H9 (cell line): ENCODE data around the gene EIF4E. TPM values are rescaled to one million over a fixed set of nuclear protein-coding genes. Genes with fewer than 3 reads are reported as not detected.
A peak's percentile ranks its signal among the peaks of the same experiment; 100 is the strongest.

Experiments
- DNase-seq: peaks from one replicate; pipeline ENCODE4 v3.0.0-alpha.2; 2017
- H2AFZ ChIP-seq: one replicate; pipeline ENCODE4 v1.6.1; 2013; ENCODE audit warnings: mild to moderate bottlenecking, low read length, control low read depth, moderate library complexity
- H2AK5ac ChIP-seq: 2 replicates; pipeline ENCODE4 v1.6.1; 2013; ENCODE audit warnings: low read length, control low read depth, mixed read lengths; ENCODE audit not compliant: insufficient read length
- H2BK120ac ChIP-seq: one replicate; pipeline ENCODE4 v1.6.1; 2013; ENCODE audit warnings: low read depth, mild to moderate bottlenecking, low read length, control low read depth, inconsistent platforms; ENCODE audit not compliant: poor library complexity, severe bottlenecking
- H2BK12ac ChIP-seq: 2 replicates; pipeline ENCODE4 v1.6.1; 2013; ENCODE audit warnings: low read length, control low read depth, mixed read lengths, low read depth; ENCODE audit not compliant: insufficient read length
- H2BK15ac ChIP-seq: 2 replicates; pipeline ENCODE4 v1.6.1; 2013; ENCODE audit warnings: low read depth, low read length, control low read depth
- H2BK20ac ChIP-seq: one replicate; pipeline ENCODE4 v1.6.1; 2013; ENCODE audit warnings: low read depth, mild to moderate bottlenecking, low read length, control low read depth, inconsistent platforms; ENCODE audit not compliant: poor library complexity, severe bottlenecking
- H2BK5ac ChIP-seq: 2 replicates; pipeline ENCODE4 v1.6.1; 2013; ENCODE audit warnings: low read length, control low read depth, mixed read lengths; ENCODE audit not compliant: insufficient read length
- H3K14ac ChIP-seq: 2 replicates; pipeline ENCODE4 v1.6.1; 2013; ENCODE audit warnings: low read length, control low read depth; ENCODE audit not compliant: insufficient read depth
- H3K18ac ChIP-seq: 2 replicates; pipeline ENCODE4 v1.6.1; 2013; ENCODE audit warnings: low read depth, mild to moderate bottlenecking, mixed read lengths, low read length, control low read depth; ENCODE audit not compliant: insufficient read length
- H3K23ac ChIP-seq: 2 replicates; pipeline ENCODE4 v1.6.1; 2013; ENCODE audit warnings: low read length, control low read depth, mixed read lengths, low read depth; ENCODE audit not compliant: insufficient read length
- H3K23me2 ChIP-seq: 2 replicates; pipeline ENCODE4 v1.6.1; 2013; ENCODE audit warnings: low read depth, mild to moderate bottlenecking, mixed read lengths, low read length, control low read depth; ENCODE audit not compliant: insufficient read length, poor library complexity, severe bottlenecking
- H3K27ac ChIP-seq: 2 replicates; pipeline ENCODE4 v1.5.1; 2013; ENCODE audit warnings: low read length, control low read depth, mixed read lengths, low read depth; ENCODE audit not compliant: insufficient read length
- H3K27me3 ChIP-seq: 2 replicates; pipeline ENCODE4 v1.6.1; 2013; ENCODE audit warnings: low read length, control low read depth, inconsistent platforms; ENCODE audit not compliant: insufficient read depth
- H3K4ac ChIP-seq: 2 replicates; pipeline ENCODE4 v1.6.1; 2013; ENCODE audit warnings: low read depth, mild to moderate bottlenecking, control low read depth, inconsistent platforms, low read length, moderate library complexity
- H3K4me1 ChIP-seq: 2 replicates; pipeline ENCODE4 v1.6.1; 2013; ENCODE audit warnings: low read length, control low read depth, inconsistent platforms; ENCODE audit not compliant: insufficient read depth
- H3K4me2 ChIP-seq: 2 replicates; pipeline ENCODE4 v1.6.1; 2013; ENCODE audit warnings: low read length, control low read depth, mixed read lengths; ENCODE audit not compliant: insufficient read length, insufficient read depth
- H3K56ac ChIP-seq: 2 replicates; pipeline ENCODE4 v1.6.1; 2013; ENCODE audit warnings: low read depth, mild to moderate bottlenecking, mixed read lengths, low read length, control low read depth; ENCODE audit not compliant: insufficient read length
- H3K79me1 ChIP-seq: 2 replicates; pipeline ENCODE4 v1.6.1; 2013; ENCODE audit warnings: low read depth, mild to moderate bottlenecking, moderate library complexity, low read length, control low read depth, inconsistent platforms; ENCODE audit not compliant: insufficient read depth, poor library complexity, severe bottlenecking
- H3K79me2 ChIP-seq: 2 replicates; pipeline ENCODE4 v1.6.1; 2013; ENCODE audit warnings: low read length, control low read depth, inconsistent platforms; ENCODE audit not compliant: insufficient read depth
- H3K9ac ChIP-seq: 2 replicates; pipeline ENCODE4 v1.6.1; 2013; ENCODE audit warnings: low read length, control low read depth, mixed read lengths; ENCODE audit not compliant: insufficient read length; ENCODE audit errors: extremely low read depth
- H3K9me3 ChIP-seq: one replicate; pipeline ENCODE4 v1.6.1; 2013; ENCODE audit warnings: low read depth, low read length, inconsistent platforms; ENCODE audit not compliant: control insufficient read depth
- H3T11ph ChIP-seq: one replicate; pipeline ENCODE4 v1.6.1; 2013; ENCODE audit warnings: mild to moderate bottlenecking, low read length, control low read depth, inconsistent platforms
- H4K20me1 ChIP-seq: one replicate; pipeline ENCODE4 v1.6.1; 2013; ENCODE audit not compliant: control insufficient read depth, insufficient read length, insufficient read depth
- H4K5ac ChIP-seq: 2 replicates; pipeline ENCODE4 v1.6.1; 2013; ENCODE audit warnings: low read depth, mild to moderate bottlenecking, mixed read lengths, low read length, control low read depth; ENCODE audit not compliant: insufficient read length
- H4K8ac ChIP-seq: replicated peaks from 2 replicates; pipeline ENCODE4 v1.6.1; 2013; ENCODE audit warnings: low read length, control low read depth, mixed read lengths, low read depth; ENCODE audit not compliant: insufficient read length
- H4K91ac ChIP-seq: 2 replicates; pipeline ENCODE4 v1.6.1; 2013; ENCODE audit warnings: low read depth, mild to moderate bottlenecking, moderate library complexity, mixed read lengths, low read length, control low read depth; ENCODE audit not compliant: insufficient read length
- H3K27ac Mint-ChIP-seq, 3 experiments: 2 replicates in 2 of 3; 3 replicates in 1 of 3; pipeline ENCODE4 v1.8.0; 2020 to 2021; ENCODE audit warnings: mixed read lengths in 3 of 3, mild to moderate bottlenecking in 1 of 3, moderate library complexity in 1 of 3
- H3K27me3 Mint-ChIP-seq: 2 replicates; pipeline ENCODE4 v1.8.0; 2021; ENCODE audit warnings: low read depth, mild to moderate bottlenecking, moderate library complexity, mixed read lengths
- H3K36me3 Mint-ChIP-seq, 3 experiments: 2 replicates in 2 of 3; 3 replicates in 1 of 3; pipeline ENCODE4 v1.8.0; 2020 to 2021; ENCODE audit warnings: low read depth in 3 of 3, mixed read lengths in 3 of 3; ENCODE audit not compliant: insufficient read depth in 1 of 3
- H3K4me1 Mint-ChIP-seq, 2 experiments: 2 replicates each; pipeline ENCODE4 v1.8.0; 2020; ENCODE audit warnings: mixed read lengths in 2 of 2
- H3K4me3 Mint-ChIP-seq, 2 experiments: 2 replicates in 1 of 2; 3 replicates in 1 of 2; pipeline ENCODE4 v1.8.0; 2020 to 2021; ENCODE audit warnings: mild to moderate bottlenecking in 2 of 2, mixed read lengths in 2 of 2, moderate library complexity in 1 of 2
- H3K9me3 Mint-ChIP-seq, 2 experiments: 2 replicates in 1 of 2; 3 replicates in 1 of 2; pipeline ENCODE4 v1.8.0; 2020; ENCODE audit warnings: mild to moderate bottlenecking in 2 of 2, mixed read lengths in 2 of 2, moderate library complexity in 1 of 2
- WGBS: extraction: QIAGEN DNeasy Blood & Tissue Kit; methylation state at CpG from one replicate; pipeline ENCODE4 v1.1.7; 2013; ENCODE audit warnings: missing lambda C conversion rate, low lambda C conversion rate, mixed read lengths; ENCODE audit not compliant: insufficient read length; ENCODE audit errors: extremely low coverage; 5-methylcytosine and 5-hydroxymethylcytosine counted together
- total RNA-seq: library from RNA; stranded (reverse); gene quantifications from 2 replicates; pipeline ENCODE4 v1.2.1, GENCODE V29; 2021
- TF ChIP-seq, protein P1 (sequence below): fragments of 200-600 bp; sonication (generic); conservative IDR thresholded peaks from 3 replicates; pipeline ENCODE4 v1.8.0; 2021; ENCODE audit warnings: antibody characterized with exemption, mild to moderate bottlenecking

The EIF4E gene
- total RNA-seq, 1 experiment from 2014 or later = 163 TPM

DNA sequence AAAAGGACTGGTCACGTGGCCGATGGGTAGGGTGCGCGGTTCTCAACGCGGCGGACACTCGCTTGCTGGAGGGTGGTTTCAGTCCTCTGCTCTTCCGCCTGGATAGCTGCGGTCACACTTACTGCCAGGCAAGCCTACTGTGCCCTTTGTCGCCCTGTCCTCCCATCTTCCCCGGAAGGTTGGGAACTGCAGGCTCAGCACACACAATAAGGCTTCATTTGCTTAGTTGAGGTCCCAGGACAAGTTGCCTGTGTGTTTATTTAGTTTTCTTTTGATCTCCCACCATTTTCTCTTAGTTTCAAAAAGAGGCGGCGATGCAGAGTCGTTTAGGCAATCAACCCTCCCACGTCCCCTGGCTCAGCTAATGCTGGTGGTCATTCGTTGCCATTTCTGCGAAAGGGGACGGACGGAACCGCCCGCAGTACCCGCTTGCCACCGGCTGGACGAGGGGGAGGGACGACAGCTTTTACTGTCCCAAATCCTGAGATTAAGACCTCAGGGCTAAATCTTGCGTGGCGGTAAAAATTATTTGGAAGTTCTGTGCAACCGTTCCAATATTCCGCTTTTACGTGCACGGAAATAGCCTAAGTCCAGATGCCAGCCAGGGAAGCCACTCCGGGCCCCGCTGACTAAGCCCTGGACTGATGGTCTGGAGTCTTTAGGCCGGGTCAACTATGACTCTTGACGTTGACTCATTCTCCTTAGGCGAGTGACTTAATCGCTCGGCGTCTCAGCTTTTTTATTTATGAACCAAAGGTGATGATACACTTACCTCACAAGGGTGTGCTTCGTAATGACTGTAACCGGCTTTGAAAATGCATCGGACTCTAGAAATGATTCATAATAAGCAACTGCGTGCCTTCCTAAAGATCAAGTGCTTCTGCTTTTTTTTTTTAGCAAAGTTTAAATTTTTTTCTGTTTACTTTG is 671 bp upstream of the EIF4E start:
- no peak for DNase-seq
- peak overlapping the region; percentile 74 for H4K5ac ChIP-seq
- H3K9me3 Mint-ChIP-seq = peaks cover 28 to 37% of the 10 kb centered on the region in 2 experiments

More for the DNA sequence above, 671 bp upstream of the EIF4E start:
- Histone ChIP-seq H3K23ac (no peak overlapping the region), H3K18ac (peak overlapping the region; percentile 94), H4K8ac (peak overlapping the region; percentile 70), H2BK20ac (no peak overlapping the region), H2AK5ac (no peak overlapping the region), H4K20me1 (no peaks in the 10 kb centered on the region), H3K4me1 (no peaks in the 10 kb centered on the region), H4K91ac (no peak overlapping the region), H2AFZ (peak overlapping the region; percentile 96), H3K79me2 (peaks cover 27% of the 10 kb centered on the region; the same call in 1 of the 2 replicates), H3K27ac (peak overlapping the region; percentile 69), H3T11ph (no peak overlapping the region), H2BK120ac (no peak overlapping the region), H3K9me3 (peaks cover 10% of the 10 kb centered on the region), H3K4ac (no peak overlapping the region), H3K9ac (peak overlapping the region; percentile 90), H3K4me2 (peak overlapping the region; percentile 81), H3K27me3 (no peaks in the 10 kb centered on the region), H2BK5ac (peak overlapping the region; percentile 73), H3K56ac (no peak overlapping the region), H2BK12ac (no peak overlapping the region), H2BK15ac (no peak overlapping the region), H3K79me1 (no peaks in the 10 kb centered on the region), H3K23me2 (peaks cover 6% of the 10 kb centered on the region), H3K14ac (peak overlapping the region; percentile 98)
- no peaks in the 10 kb centered on the region for H3K27me3 Mint-ChIP-seq
- no CpG with 5 or more reads among the region's 44 CpGs for WGBS
- peak overlapping the region; percentile 98 to 99 for H3K4me3 Mint-ChIP-seq
- H3K4me1 Mint-ChIP-seq = peaks cover 2 to 15% of the 10 kb centered on the region in 2 experiments
- peak overlapping the region; percentile 97; a peak in 6 of 7 replicates for H3K27ac Mint-ChIP-seq
- peaks cover 37 to 42% (median 39%) of the 10 kb centered on the region in 3 experiments for H3K36me3 Mint-ChIP-seq
- TF ChIP-seq, protein P1, sequence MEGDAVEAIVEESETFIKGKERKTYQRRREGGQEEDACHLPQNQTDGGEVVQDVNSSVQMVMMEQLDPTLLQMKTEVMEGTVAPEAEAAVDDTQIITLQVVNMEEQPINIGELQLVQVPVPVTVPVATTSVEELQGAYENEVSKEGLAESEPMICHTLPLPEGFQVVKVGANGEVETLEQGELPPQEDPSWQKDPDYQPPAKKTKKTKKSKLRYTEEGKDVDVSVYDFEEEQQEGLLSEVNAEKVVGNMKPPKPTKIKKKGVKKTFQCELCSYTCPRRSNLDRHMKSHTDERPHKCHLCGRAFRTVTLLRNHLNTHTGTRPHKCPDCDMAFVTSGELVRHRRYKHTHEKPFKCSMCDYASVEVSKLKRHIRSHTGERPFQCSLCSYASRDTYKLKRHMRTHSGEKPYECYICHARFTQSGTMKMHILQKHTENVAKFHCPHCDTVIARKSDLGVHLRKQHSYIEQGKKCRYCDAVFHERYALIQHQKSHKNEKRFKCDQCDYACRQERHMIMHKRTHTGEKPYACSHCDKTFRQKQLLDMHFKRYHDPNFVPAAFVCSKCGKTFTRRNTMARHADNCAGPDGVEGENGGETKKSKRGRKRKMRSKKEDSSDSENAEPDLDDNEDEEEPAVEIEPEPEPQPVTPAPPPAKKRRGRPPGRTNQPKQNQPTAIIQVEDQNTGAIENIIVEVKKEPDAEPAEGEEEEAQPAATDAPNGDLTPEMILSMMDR = no peak; the same call in 2 of the 3 replicates
